ENCODE measurements around the gene NPTXR.

DNA sequence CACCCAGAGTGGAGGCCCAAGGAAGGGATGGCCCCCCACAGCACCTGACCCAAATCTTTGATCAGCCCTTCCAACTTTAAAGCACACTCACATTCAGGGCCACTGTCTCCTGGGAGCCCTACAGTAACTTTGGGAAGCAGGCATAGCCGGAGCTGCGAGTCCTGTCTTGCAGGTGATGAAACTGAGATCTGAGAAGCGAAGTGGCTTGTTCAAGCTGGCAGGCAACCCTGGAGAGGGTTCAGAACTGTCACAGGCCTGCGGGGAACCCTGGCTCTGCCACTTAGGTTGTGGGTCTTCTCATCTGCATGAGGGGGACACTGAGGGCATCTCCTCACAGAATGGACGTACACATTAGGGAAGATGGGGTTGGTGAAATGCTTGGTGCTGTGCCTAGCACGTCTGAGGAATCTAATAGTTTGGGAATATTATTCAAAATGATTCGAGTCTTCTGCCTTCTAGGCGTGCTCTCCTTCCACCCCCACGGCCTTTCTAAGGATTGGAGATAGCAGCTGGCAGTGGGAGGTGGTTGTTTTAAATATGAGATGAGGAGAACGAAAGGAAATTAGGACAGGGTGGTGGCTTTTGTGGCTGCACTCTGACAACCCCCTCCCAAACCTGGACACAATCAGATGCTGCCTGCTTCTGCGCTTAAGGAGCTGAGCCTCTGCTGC is 69.2 kb downstream of the NPTXR start:
- TF ChIP-seq, protein P1, sequence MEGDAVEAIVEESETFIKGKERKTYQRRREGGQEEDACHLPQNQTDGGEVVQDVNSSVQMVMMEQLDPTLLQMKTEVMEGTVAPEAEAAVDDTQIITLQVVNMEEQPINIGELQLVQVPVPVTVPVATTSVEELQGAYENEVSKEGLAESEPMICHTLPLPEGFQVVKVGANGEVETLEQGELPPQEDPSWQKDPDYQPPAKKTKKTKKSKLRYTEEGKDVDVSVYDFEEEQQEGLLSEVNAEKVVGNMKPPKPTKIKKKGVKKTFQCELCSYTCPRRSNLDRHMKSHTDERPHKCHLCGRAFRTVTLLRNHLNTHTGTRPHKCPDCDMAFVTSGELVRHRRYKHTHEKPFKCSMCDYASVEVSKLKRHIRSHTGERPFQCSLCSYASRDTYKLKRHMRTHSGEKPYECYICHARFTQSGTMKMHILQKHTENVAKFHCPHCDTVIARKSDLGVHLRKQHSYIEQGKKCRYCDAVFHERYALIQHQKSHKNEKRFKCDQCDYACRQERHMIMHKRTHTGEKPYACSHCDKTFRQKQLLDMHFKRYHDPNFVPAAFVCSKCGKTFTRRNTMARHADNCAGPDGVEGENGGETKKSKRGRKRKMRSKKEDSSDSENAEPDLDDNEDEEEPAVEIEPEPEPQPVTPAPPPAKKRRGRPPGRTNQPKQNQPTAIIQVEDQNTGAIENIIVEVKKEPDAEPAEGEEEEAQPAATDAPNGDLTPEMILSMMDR (conservative IDR thresholded peaks at IDR 0.05; ENCODE audit: low read depth, low read length) = no peak
- TF ChIP-seq EZH2 (IDR thresholded peaks at IDR 0.05; ENCODE audit: borderline replicate concordance, low read depth, low read length, poor library complexity, severe bottlenecking) = no peak
